GM23338 (cell line): ENCODE results near the gene ESYT1. TPM values are rescaled to one million over a fixed set of nuclear protein-coding genes. Genes with fewer than 3 reads are reported as not detected.

Experiments
- ATAC-seq: fragments of 200-7000 bp; cut with Tn5 transposase; 3 replicates; pipeline ENCODE4 v1.9.1; 2020
- DNase-seq: peaks from one replicate; pipeline ENCODE4 v3.0.0-alpha.2; 2015; ENCODE audit warnings: low spot score
- H2AFZ ChIP-seq: fragments of 200-600 bp; sonication (generic); 2 replicates; pipeline ENCODE4 v1.8.0; 2016; ENCODE audit warnings: antibody characterized with exemption, mild to moderate bottlenecking, moderate library complexity
- H3F3A ChIP-seq: fragments of 200-600 bp; sonication (generic); replicated peaks from 2 replicates; pipeline ENCODE4 v1.8.0; 2017; ENCODE audit warnings: antibody characterized with exemption, mixed run types, low read depth
- H3K27ac ChIP-seq: fragments of 200-600 bp; sonication (generic); 2 replicates; pipeline ENCODE4 v1.6.1; 2016; ENCODE audit warnings: low read depth
- H3K27me3 ChIP-seq: fragments of 200-600 bp; sonication (generic); 2 replicates; pipeline ENCODE4 v1.8.0; 2016; ENCODE audit warnings: mild to moderate bottlenecking, mixed run types, moderate library complexity; ENCODE audit not compliant: insufficient read depth
- H3K36me3 ChIP-seq: fragments of 200-600 bp; sonication (generic); 2 replicates; pipeline ENCODE4 v1.8.0; 2016; ENCODE audit warnings: mild to moderate bottlenecking; ENCODE audit not compliant: insufficient read depth
- H3K4me1 ChIP-seq: fragments of 200-600 bp; sonication (generic); 2 replicates; pipeline ENCODE4 v1.8.0; 2016; ENCODE audit warnings: mild to moderate bottlenecking, moderate library complexity; ENCODE audit not compliant: insufficient read depth
- H3K4me2 ChIP-seq: fragments of 200-600 bp; sonication (generic); 2 replicates; pipeline ENCODE4 v1.7.1; 2017; ENCODE audit warnings: mixed run types
- H3K4me3 ChIP-seq: fragments of 200-600 bp; sonication (generic); 2 replicates; pipeline ENCODE4 v1.6.1; 2016; ENCODE audit warnings: mixed run types
- H3K79me2 ChIP-seq: fragments of 200-600 bp; sonication (generic); replicated peaks from 2 replicates; pipeline ENCODE4 v1.8.0; 2017; ENCODE audit warnings: mild to moderate bottlenecking; ENCODE audit not compliant: insufficient read depth
- H3K9me2 ChIP-seq: fragments of 200-600 bp; sonication (generic); 2 replicates; pipeline ENCODE4 v1.8.0; 2017; ENCODE audit not compliant: insufficient read depth
- H4K20me1 ChIP-seq: fragments of 200-600 bp; sonication (generic); replicated peaks from 2 replicates; pipeline ENCODE4 v1.8.0; 2017; ENCODE audit warnings: mild to moderate bottlenecking; ENCODE audit not compliant: insufficient read depth
- H3K27ac Mint-ChIP-seq: 2 replicates; pipeline ENCODE4 v1.8.0; 2020; ENCODE audit warnings: inconsistent platforms, mild to moderate bottlenecking, moderate library complexity, mixed read lengths
- H3K27me3 Mint-ChIP-seq: 3 replicates; pipeline ENCODE4 v1.8.0; 2022; ENCODE audit warnings: low read depth, mild to moderate bottlenecking, moderate library complexity, mixed read lengths, inconsistent platforms; ENCODE audit not compliant: insufficient read depth, poor library complexity
- H3K36me3 Mint-ChIP-seq: 3 replicates; pipeline ENCODE4 v1.8.0; 2021; ENCODE audit warnings: low read depth, mild to moderate bottlenecking, inconsistent platforms, moderate library complexity, mixed read lengths
- H3K4me1 Mint-ChIP-seq: 3 replicates; pipeline ENCODE4 v1.8.0; 2020; ENCODE audit warnings: mild to moderate bottlenecking, inconsistent platforms, mixed read lengths
- H3K4me3 Mint-ChIP-seq: 3 replicates; pipeline ENCODE4 v1.8.0; 2021; ENCODE audit warnings: moderate library complexity, mild to moderate bottlenecking, inconsistent platforms, mixed read lengths
- H3K9me3 Mint-ChIP-seq: 3 replicates; pipeline ENCODE4 v1.8.0; 2020; ENCODE audit warnings: moderate library complexity, mild to moderate bottlenecking, inconsistent platforms, mixed read lengths
- CREB1 ChIP-seq: fragments of 250-450 bp; sonication (Bioruptor Pico); IDR thresholded peaks from 2 replicates; pipeline ENCODE4 v1.5.0; 2020; ENCODE audit warnings: low read depth, mild to moderate bottlenecking, moderate library complexity
- CTCF ChIP-seq, 2 experiments: fragments of 200-600 bp in 1 of 2; sonication (generic) in 1 of 2; conservative IDR thresholded peaks; 2 replicates each; pipeline versions ENCODE4 v1.5.1 to v1.6.1; 2016 to 2017; ENCODE audit warnings: antibody characterized with exemption in 2 of 2, low read depth in 2 of 2, mild to moderate bottlenecking in 2 of 2, moderate library complexity in 1 of 2
- ETS1 ChIP-seq: IDR thresholded peaks from 2 replicates; pipeline ENCODE4 v1.6.1; 2016; ENCODE audit warnings: antibody characterized with exemption
- EZH2 ChIP-seq: fragments of 200-600 bp; sonication (generic); IDR thresholded peaks from one replicate; pipeline ENCODE4 v1.8.0; 2017; ENCODE audit warnings: antibody characterized with exemption, mild to moderate bottlenecking, low read depth; ENCODE audit not compliant: unreplicated experiment
- EZH2phosphoT487 ChIP-seq: fragments of 200-600 bp; sonication (generic); IDR thresholded peaks from one replicate; pipeline ENCODE4 v1.8.1; 2018; ENCODE audit warnings: antibody characterized with exemption; ENCODE audit not compliant: unreplicated experiment
- JUNB ChIP-seq: IDR thresholded peaks from one replicate; pipeline ENCODE4 v1.6.1; 2016; ENCODE audit warnings: antibody characterized with exemption; ENCODE audit not compliant: unreplicated experiment
- NANOG ChIP-seq: IDR thresholded peaks from 2 replicates; pipeline ENCODE4 v1.6.1; 2016; ENCODE audit warnings: antibody characterized with exemption, borderline replicate concordance
- POLR2AphosphoS5 ChIP-seq: IDR thresholded peaks from 2 replicates; pipeline ENCODE4 v1.6.1; 2016; ENCODE audit warnings: antibody characterized with exemption, low read depth
- REST ChIP-seq: IDR thresholded peaks from one replicate; pipeline ENCODE4 v1.6.1; 2018; ENCODE audit warnings: antibody characterized with exemption; ENCODE audit not compliant: unreplicated experiment
- STAT1 ChIP-seq: IDR thresholded peaks from one replicate; pipeline ENCODE4 v1.6.1; 2016; ENCODE audit warnings: antibody characterized with exemption; ENCODE audit not compliant: unreplicated experiment
- ZNF114 ChIP-seq: fragments of 250-450 bp; sonication (Bioruptor Pico); IDR thresholded peaks from 2 replicates; pipeline ENCODE4 v1.5.0; 2020; ENCODE audit warnings: mild to moderate bottlenecking, moderate library complexity
- ZNF331 ChIP-seq: fragments of 250-450 bp; sonication (Bioruptor Pico); IDR thresholded peaks from 2 replicates; pipeline ENCODE4 v1.5.0; 2020; ENCODE audit warnings: low read depth, mild to moderate bottlenecking, moderate library complexity
- ZNF462 ChIP-seq: fragments of 250-450 bp; sonication (Bioruptor Pico); IDR thresholded peaks from 2 replicates; pipeline ENCODE4 v1.5.0; 2020; ENCODE audit warnings: mild to moderate bottlenecking, moderate library complexity
- polyA plus RNA-seq: library from polyadenylated mRNA; unstranded; fragments of >200 nt; fragmentation: Nextera tagmentation; extraction: Ambion mirVana; gene quantifications from 2 replicates; pipeline ENCODE4 v1.2.1, GENCODE V29; 2016
- total RNA-seq: library from RNA; depleted of rRNA; stranded (reverse); fragments of >200 nt; shearing (Covaris generic); gene quantifications from 2 replicates; pipeline ENCODE4 v1.2.3, GENCODE V29; 2014

The ESYT1 gene
- total and polyA plus RNA-seq, 2 experiments from 2014 or later: 23.3 to 142 TPM

GRCh38 chr12:56104109-56104814 is 23.8 kb upstream of the ESYT1 start, which contains the start of gene PA2G4:
TSS of gene PA2G4 (plus strand) at chr12:56104559. CDS start at chr12:56104738, 179 bp downstream.
- H3K4me3 Mint-ChIP-seq: peak within 1 kb of the TSS; percentile 96
- peaks cover 79% of the 10 kb centered on the region for H3K36me3 Mint-ChIP-seq
- H3K27ac ChIP-seq: peak within 1 kb of the TSS; percentile 93
- peak within 1 kb of the TSS; percentile 99 for H3K4me3 ChIP-seq
- TF ChIP-seq EZH2 (no peak), JUNB (no peak), REST (no peak), EZH2phosphoT487 (no peak), CREB1 (CRISPR knock-in tag) (no peak), NANOG (no peak), STAT1 (no peak), ZNF462 (CRISPR knock-in tag) (no peak), POLR2AphosphoS5 (peak; percentile 82), ZNF114 (CRISPR knock-in tag) (no peak), ETS1 (peak; percentile 96), ZNF331 (CRISPR knock-in tag) (no peak), CTCF (conservative IDR thresholded peaks at IDR 0.05; ENCODE audit: low read depth in 2 of 2) (no peak)
- H3K9me2 ChIP-seq: no peaks in the 10 kb centered on the region
- H3K79me2 ChIP-seq: peaks cover 36% of the 10 kb centered on the region
- peaks cover 17% of the 10 kb centered on the region for H4K20me1 ChIP-seq
- peaks cover 22% of the 10 kb centered on the region for H3K4me1 ChIP-seq
- peaks cover 53% of the 10 kb centered on the region for H3F3A ChIP-seq
- H3K9me3 Mint-ChIP-seq: no peaks in the 10 kb centered on the region
- peak within 1 kb of the TSS; percentile 91 for H2AFZ ChIP-seq
- peaks cover 42% of the 10 kb centered on the region for H3K36me3 ChIP-seq
- peak; percentile 97 for ATAC-seq
- peak within 1 kb of the TSS; percentile 98 for H3K27ac Mint-ChIP-seq
- H3K4me1 Mint-ChIP-seq: peaks cover 21% of the 10 kb centered on the region
- DNase-seq: peak; percentile 99
- peak within 1 kb of the TSS; percentile 100 for H3K4me2 ChIP-seq
- H3K27me3 ChIP-seq: no peaks in the 10 kb centered on the region
- peaks cover 13% of the 10 kb centered on the region for H3K27me3 Mint-ChIP-seq
